SK-N-SH treated with all-trans-retinoic acid at 6 μM for 48 hours (cell line): ENCODE measurements around the gene GNRH2.

Experiments
- ATAC-seq: fragments of 200-7000 bp; cut with Tn5 transposase; 3 replicates; pipeline ENCODE4 v1.9.1; 2020; ENCODE audit warnings: mild to moderate bottlenecking, moderate library complexity
- ARNTL ChIP-seq: fragments of 450-650 bp; formaldehyde crosslinking; IDR thresholded peaks from 2 replicates; pipeline ENCODE4 v1.5.0; 2020; ENCODE audit warnings: low read depth, mild to moderate bottlenecking, moderate library complexity, borderline replicate concordance
- CSDC2 ChIP-seq: fragments of 250-450 bp; sonication (Bioruptor Pico); IDR thresholded peaks from 2 replicates; pipeline ENCODE4 v1.5.0; 2020; ENCODE audit warnings: mild to moderate bottlenecking, moderate library complexity
- CSRNP3 ChIP-seq: fragments of 250-450 bp; sonication (Bioruptor Pico); IDR thresholded peaks from 2 replicates; pipeline ENCODE4 v1.5.1; 2021; ENCODE audit warnings: mild to moderate bottlenecking, moderate library complexity
- GLIS3 ChIP-seq: fragments of 250-450 bp; sonication (Bioruptor Pico); IDR thresholded peaks from 2 replicates; pipeline ENCODE4 v1.5.0; 2020; ENCODE audit warnings: mild to moderate bottlenecking, moderate library complexity
- ISL1 ChIP-seq: fragments of 250-450 bp; sonication (Bioruptor Pico); IDR thresholded peaks from 2 replicates; pipeline ENCODE4 v2.1.2; 2022; ENCODE audit warnings: mild to moderate bottlenecking, moderate library complexity
- PATZ1 ChIP-seq: fragments of 250-450 bp; sonication (Bioruptor Pico); IDR thresholded peaks from 2 replicates; pipeline ENCODE4 v1.8.0; 2020; ENCODE audit warnings: mild to moderate bottlenecking, moderate library complexity, borderline replicate concordance
- POU6F1 ChIP-seq: fragments of 250-450 bp; sonication (Bioruptor Pico); IDR thresholded peaks from 2 replicates; pipeline ENCODE4 v1.8.0; 2021; ENCODE audit warnings: low read depth, mild to moderate bottlenecking, moderate library complexity, borderline replicate concordance
- PPARA ChIP-seq: fragments of 250-450 bp; sonication (Bioruptor Pico); IDR thresholded peaks from 2 replicates; pipeline ENCODE4 v1.5.0; 2020; ENCODE audit warnings: mild to moderate bottlenecking, borderline replicate concordance
- RARB ChIP-seq: fragments of 250-450 bp; sonication (Bioruptor Pico); IDR thresholded peaks from 2 replicates; pipeline ENCODE4 v1.8.0; 2021; ENCODE audit warnings: mild to moderate bottlenecking, moderate library complexity
- SNAI2 ChIP-seq: fragments of 250-450 bp; sonication (Bioruptor Pico); IDR thresholded peaks from 2 replicates; pipeline ENCODE4 v1.5.0; 2020; ENCODE audit warnings: mild to moderate bottlenecking, moderate library complexity
- TCF4 ChIP-seq: fragments of 250-450 bp; sonication (Bioruptor Pico); IDR thresholded peaks from 2 replicates; pipeline ENCODE4 v1.8.0; 2021; ENCODE audit warnings: mild to moderate bottlenecking, moderate library complexity, borderline replicate concordance
- TSHZ2 ChIP-seq: fragments of 250-450 bp; sonication (Bioruptor Pico); IDR thresholded peaks from 2 replicates; pipeline ENCODE4 v1.5.0; 2020; ENCODE audit warnings: mild to moderate bottlenecking, moderate library complexity
- ZC3H10 ChIP-seq: fragments of 250-450 bp; sonication (Bioruptor Pico); IDR thresholded peaks from 2 replicates; pipeline ENCODE4 v1.5.1; 2021; ENCODE audit warnings: mild to moderate bottlenecking, moderate library complexity
- ZFP3 ChIP-seq: fragments of 250-450 bp; sonication (Bioruptor Pico); IDR thresholded peaks from 2 replicates; pipeline ENCODE4 v1.5.0; 2020; ENCODE audit warnings: mild to moderate bottlenecking, moderate library complexity
- ZFP30 ChIP-seq: fragments of 450-650 bp; formaldehyde crosslinking; IDR thresholded peaks from 2 replicates; pipeline ENCODE4 v1.5.0; 2022; ENCODE audit warnings: mild to moderate bottlenecking, moderate library complexity
- ZNF565 ChIP-seq: fragments of 450-650 bp; formaldehyde crosslinking; conservative IDR thresholded peaks from 2 replicates; pipeline ENCODE4 v1.5.0; 2020; ENCODE audit warnings: low read depth, mild to moderate bottlenecking, moderate library complexity
- ZNF70 ChIP-seq: fragments of 450-650 bp; formaldehyde crosslinking; IDR thresholded peaks from 2 replicates; pipeline ENCODE4 v1.5.0; 2020; ENCODE audit warnings: mild to moderate bottlenecking, moderate library complexity
- ZNF8 ChIP-seq: fragments of 450-650 bp; formaldehyde crosslinking; IDR thresholded peaks from 2 replicates; pipeline ENCODE4 v1.5.0; 2020; ENCODE audit warnings: mild to moderate bottlenecking, moderate library complexity
- TF ChIP-seq, protein P1 (sequence below): fragments of 250-450 bp; sonication (Bioruptor Pico); IDR thresholded peaks from 2 replicates; pipeline ENCODE4 v1.5.1; 2020; ENCODE audit warnings: low read depth, mild to moderate bottlenecking, moderate library complexity

GNRH2 gene

GRCh38 chr20:3043322-3043721, at the start of gene GNRH2:
TSS of gene GNRH2 (plus strand) at chr20:3043622. CDS start at chr20:3044415, 793 bp downstream.
- no peak for ATAC-seq
- TF ChIP-seq SNAI2 (CRISPR knock-in tag) (no peak), TSHZ2 (CRISPR knock-in tag) (no peak), GLIS3 (CRISPR knock-in tag) (no peak), ISL1 (CRISPR knock-in tag) (no peak), PPARA (CRISPR knock-in tag) (no peak), ZNF8 (CRISPR knock-in tag) (no peak), TCF4 (CRISPR knock-in tag) (no peak), ZNF70 (CRISPR knock-in tag) (no peak), ZFP3 (CRISPR knock-in tag) (no peak), ARNTL (CRISPR knock-in tag) (no peak), PATZ1 (CRISPR knock-in tag) (no peak), CSDC2 (CRISPR knock-in tag) (no peak), CSRNP3 (no peak), ZNF565 (no peak), RARB (CRISPR knock-in tag) (no peak)

- TF ChIP-seq, protein P1, sequence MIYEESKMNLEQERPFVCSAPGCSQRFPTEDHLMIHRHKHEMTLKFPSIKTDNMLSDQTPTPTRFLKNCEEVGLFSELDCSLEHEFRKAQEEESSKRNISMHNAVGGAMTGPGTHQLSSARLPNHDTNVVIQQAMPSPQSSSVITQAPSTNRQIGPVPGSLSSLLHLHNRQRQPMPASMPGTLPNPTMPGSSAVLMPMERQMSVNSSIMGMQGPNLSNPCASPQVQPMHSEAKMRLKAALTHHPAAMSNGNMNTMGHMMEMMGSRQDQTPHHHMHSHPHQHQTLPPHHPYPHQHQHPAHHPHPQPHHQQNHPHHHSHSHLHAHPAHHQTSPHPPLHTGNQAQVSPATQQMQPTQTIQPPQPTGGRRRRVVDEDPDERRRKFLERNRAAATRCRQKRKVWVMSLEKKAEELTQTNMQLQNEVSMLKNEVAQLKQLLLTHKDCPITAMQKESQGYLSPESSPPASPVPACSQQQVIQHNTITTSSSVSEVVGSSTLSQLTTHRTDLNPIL (CRISPR knock-in tag), result no peak
- no peak for TF ChIP-seq ISL1 (CRISPR knock-in tag)
- no peak for TF ChIP-seq ZNF8 (CRISPR knock-in tag)
- TF ChIP-seq POU6F1 (CRISPR knock-in tag), result no peak
- no peak for TF ChIP-seq ZC3H10 (CRISPR knock-in tag)
- TF ChIP-seq CSRNP3, result no peak
- no peak for ATAC-seq
Observed at GRCh38 chr20:2995796-2996195, 47.6 kb upstream of the GNRH2 start.

- no peak for ATAC-seq
- no peak for TF ChIP-seq ZFP30 (CRISPR knock-in tag)
- no peak for TF ChIP-seq RARB (CRISPR knock-in tag)
- TF ChIP-seq PATZ1 (CRISPR knock-in tag), result no peak
- TF ChIP-seq ZNF8 (CRISPR knock-in tag), result no peak
- no peak for TF ChIP-seq CSRNP3
- no peak for TF ChIP-seq CSDC2 (CRISPR knock-in tag)
- no peak for TF ChIP-seq SNAI2 (CRISPR knock-in tag)
Observed at GRCh38 chr20:2998728-2999127, 44.7 kb upstream of the GNRH2 start.
